Hepatocyte (in vitro differentiated cells): ENCODE data around the gene TXNRD1. TPM values are rescaled to one million over a fixed set of nuclear protein-coding genes. Genes with fewer than 3 reads are reported as not detected.

Experiments used
- DNase-seq: peaks from one replicate; pipeline ENCODE4 v3.0.0-alpha.2; 2016; ENCODE audit warnings: low spot score
- H2AFZ ChIP-seq: fragments of 200-600 bp; sonication (generic); 2 replicates; pipeline ENCODE4 v1.6.0; 2016; ENCODE audit warnings: antibody characterized with exemption, mild to moderate bottlenecking
- H3K27ac ChIP-seq: fragments of 200-600 bp; sonication (generic); 2 replicates; pipeline ENCODE4 v1.5.1; 2016; ENCODE audit warnings: mild to moderate bottlenecking
- H3K27me3 ChIP-seq: fragments of 200-600 bp; sonication (generic); 2 replicates; pipeline ENCODE4 v1.6.1; 2016
- H3K36me3 ChIP-seq: fragments of 200-600 bp; sonication (generic); replicated peaks from 2 replicates; pipeline ENCODE4 v1.5.1; 2016; ENCODE audit warnings: low read depth; ENCODE audit not compliant: insufficient read depth
- H3K4me1 ChIP-seq: fragments of 200-600 bp; sonication (generic); 2 replicates; pipeline ENCODE4 v1.5.1; 2016; ENCODE audit warnings: mild to moderate bottlenecking, moderate library complexity; ENCODE audit not compliant: insufficient read depth
- H3K4me2 ChIP-seq: fragments of 200-600 bp; sonication (generic); 2 replicates; pipeline ENCODE4 v1.6.0; 2016
- H3K4me3 ChIP-seq: fragments of 200-600 bp; sonication (generic); 2 replicates; pipeline ENCODE4 v1.5.1; 2016; ENCODE audit warnings: mild to moderate bottlenecking
- H3K79me2 ChIP-seq: fragments of 200-600 bp; sonication (generic); 2 replicates; pipeline ENCODE4 v1.6.0; 2017; ENCODE audit warnings: mild to moderate bottlenecking
- H3K9me2 ChIP-seq: fragments of 200-600 bp; sonication (generic); replicated peaks from 2 replicates; pipeline ENCODE4 v1.6.0; 2017; ENCODE audit warnings: mild to moderate bottlenecking; ENCODE audit not compliant: insufficient read depth
- H3K9me3 ChIP-seq: fragments of 200-600 bp; sonication (generic); 2 replicates; pipeline ENCODE4 v1.5.1; 2016; ENCODE audit warnings: low read depth, mild to moderate bottlenecking
- H4K20me1 ChIP-seq: fragments of 200-600 bp; sonication (generic); 2 replicates; pipeline ENCODE4 v1.6.0; 2016; ENCODE audit warnings: mild to moderate bottlenecking; ENCODE audit not compliant: insufficient read depth, poor library complexity, severe bottlenecking
- EZH2 ChIP-seq: fragments of 200-600 bp; sonication (generic); IDR thresholded peaks from 2 replicates; pipeline ENCODE4 v1.6.1; 2016; ENCODE audit warnings: antibody characterized with exemption, mild to moderate bottlenecking, borderline replicate concordance
- EZH2phosphoT487 ChIP-seq: fragments of 200-600 bp; sonication (generic); IDR thresholded peaks from one replicate; pipeline ENCODE4 v1.6.1; 2018; ENCODE audit warnings: antibody characterized with exemption, mild to moderate bottlenecking, low read depth, moderate library complexity; ENCODE audit not compliant: unreplicated experiment, severe bottlenecking
- WGBS: methylation state at CpG from one replicate; pipeline ENCODE4 v1.1.6; 2016; ENCODE audit warnings: low lambda C conversion rate; ENCODE audit errors: missing lambda C conversion rate; 5-methylcytosine and 5-hydroxymethylcytosine counted together
- polyA plus RNA-seq: library from polyadenylated mRNA; unstranded; fragments of >200 nt; fragmentation: Nextera tagmentation; extraction: Ambion mirVana; gene quantifications from 2 replicates; pipeline ENCODE4 v1.2.1, GENCODE V29; 2016
- total RNA-seq: library from RNA; depleted of rRNA; stranded (reverse); fragments of >200 nt; gene quantifications from 2 replicates; pipeline ENCODE4 v1.2.3, GENCODE V29; 2014
- TF ChIP-seq, protein P1 (sequence below): fragments of 200-600 bp; sonication (generic); IDR thresholded peaks from 2 replicates; pipeline ENCODE4 v1.5.1; 2016; ENCODE audit warnings: antibody characterized with exemption, mild to moderate bottlenecking; ENCODE audit not compliant: poor library complexity

Gene TXNRD1
- total and polyA plus RNA-seq, 2 experiments from 2014 or later, result 49.8 to 113 TPM

DNA sequence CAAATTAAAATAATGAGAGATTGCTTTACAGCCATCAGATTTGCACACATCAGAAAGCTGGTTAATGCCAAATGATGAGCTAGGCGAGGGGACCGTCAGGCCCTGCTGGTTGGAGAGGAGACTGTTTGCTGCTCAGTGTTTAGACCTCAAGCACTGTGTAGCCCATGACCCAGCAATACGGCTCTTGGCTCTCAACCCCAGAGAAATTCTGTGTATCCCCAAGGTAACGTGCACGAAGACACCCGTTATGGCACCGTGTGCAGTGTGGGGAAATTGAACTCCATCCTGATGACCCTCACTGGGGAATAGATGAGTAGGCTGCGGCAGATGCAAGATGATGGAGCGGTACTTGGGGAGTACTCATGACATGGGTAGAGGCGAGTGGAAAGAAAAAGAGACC lies 143.6 kb downstream of the TXNRD1 start:
- Histone ChIP-seq H3K4me1 (no peaks in the 10 kb centered on the region), H3K9me2 (no peaks in the 10 kb centered on the region), H3K27me3 (no peaks in the 10 kb centered on the region), H3K79me2 (no peaks in the 10 kb centered on the region), H3K9me3 (no peaks in the 10 kb centered on the region), H4K20me1 (no peaks in the 10 kb centered on the region), H3K36me3 (no peaks in the 10 kb centered on the region), H3K4me3 (no peak overlapping the region), H3K27ac (no peak overlapping the region), H3K4me2 (no peak overlapping the region), H2AFZ (no peak overlapping the region)
- WGBS, result 96% methylated on average over 10 of the region's 10 CpGs
- no peak for TF ChIP-seq EZH2
- no peak for DNase-seq

DNA sequence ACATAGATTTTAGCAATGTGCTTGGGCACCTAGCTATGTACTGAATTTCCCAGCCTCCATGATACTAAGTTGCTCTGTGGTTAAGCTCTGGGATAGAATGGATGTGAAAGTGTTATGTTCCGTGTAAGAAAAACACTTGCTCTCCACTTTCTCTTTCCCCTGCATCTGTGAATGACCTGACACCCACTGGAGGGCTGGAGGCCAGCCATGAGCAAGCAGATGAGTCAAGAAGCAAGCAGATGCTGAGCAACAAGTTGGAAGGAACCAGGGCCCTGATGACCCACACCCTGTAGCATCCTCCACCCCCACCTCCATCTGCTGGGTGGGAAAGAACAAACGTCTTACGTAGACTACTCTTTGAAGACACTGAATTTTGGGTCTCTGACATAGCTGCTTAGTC lies 144.6 kb downstream of the TXNRD1 start:
- Histone ChIP-seq H3K9me2 (no peaks in the 10 kb centered on the region), H4K20me1 (no peaks in the 10 kb centered on the region), H3K36me3 (no peaks in the 10 kb centered on the region), H2AFZ (no peak overlapping the region), H3K9me3 (no peaks in the 10 kb centered on the region), H3K4me2 (no peak overlapping the region), H3K27ac (no peak overlapping the region), H3K4me3 (no peak overlapping the region), H3K4me1 (no peaks in the 10 kb centered on the region), H3K79me2 (no peaks in the 10 kb centered on the region), H3K27me3 (no peaks in the 10 kb centered on the region)
- no peak for TF ChIP-seq EZH2
- TF ChIP-seq, protein P1, sequence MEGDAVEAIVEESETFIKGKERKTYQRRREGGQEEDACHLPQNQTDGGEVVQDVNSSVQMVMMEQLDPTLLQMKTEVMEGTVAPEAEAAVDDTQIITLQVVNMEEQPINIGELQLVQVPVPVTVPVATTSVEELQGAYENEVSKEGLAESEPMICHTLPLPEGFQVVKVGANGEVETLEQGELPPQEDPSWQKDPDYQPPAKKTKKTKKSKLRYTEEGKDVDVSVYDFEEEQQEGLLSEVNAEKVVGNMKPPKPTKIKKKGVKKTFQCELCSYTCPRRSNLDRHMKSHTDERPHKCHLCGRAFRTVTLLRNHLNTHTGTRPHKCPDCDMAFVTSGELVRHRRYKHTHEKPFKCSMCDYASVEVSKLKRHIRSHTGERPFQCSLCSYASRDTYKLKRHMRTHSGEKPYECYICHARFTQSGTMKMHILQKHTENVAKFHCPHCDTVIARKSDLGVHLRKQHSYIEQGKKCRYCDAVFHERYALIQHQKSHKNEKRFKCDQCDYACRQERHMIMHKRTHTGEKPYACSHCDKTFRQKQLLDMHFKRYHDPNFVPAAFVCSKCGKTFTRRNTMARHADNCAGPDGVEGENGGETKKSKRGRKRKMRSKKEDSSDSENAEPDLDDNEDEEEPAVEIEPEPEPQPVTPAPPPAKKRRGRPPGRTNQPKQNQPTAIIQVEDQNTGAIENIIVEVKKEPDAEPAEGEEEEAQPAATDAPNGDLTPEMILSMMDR, result no peak
- no peak for TF ChIP-seq EZH2phosphoT487
- DNase-seq, result no peak
- 100% methylated on average over 3 of the region's 3 CpGs for WGBS

DNA sequence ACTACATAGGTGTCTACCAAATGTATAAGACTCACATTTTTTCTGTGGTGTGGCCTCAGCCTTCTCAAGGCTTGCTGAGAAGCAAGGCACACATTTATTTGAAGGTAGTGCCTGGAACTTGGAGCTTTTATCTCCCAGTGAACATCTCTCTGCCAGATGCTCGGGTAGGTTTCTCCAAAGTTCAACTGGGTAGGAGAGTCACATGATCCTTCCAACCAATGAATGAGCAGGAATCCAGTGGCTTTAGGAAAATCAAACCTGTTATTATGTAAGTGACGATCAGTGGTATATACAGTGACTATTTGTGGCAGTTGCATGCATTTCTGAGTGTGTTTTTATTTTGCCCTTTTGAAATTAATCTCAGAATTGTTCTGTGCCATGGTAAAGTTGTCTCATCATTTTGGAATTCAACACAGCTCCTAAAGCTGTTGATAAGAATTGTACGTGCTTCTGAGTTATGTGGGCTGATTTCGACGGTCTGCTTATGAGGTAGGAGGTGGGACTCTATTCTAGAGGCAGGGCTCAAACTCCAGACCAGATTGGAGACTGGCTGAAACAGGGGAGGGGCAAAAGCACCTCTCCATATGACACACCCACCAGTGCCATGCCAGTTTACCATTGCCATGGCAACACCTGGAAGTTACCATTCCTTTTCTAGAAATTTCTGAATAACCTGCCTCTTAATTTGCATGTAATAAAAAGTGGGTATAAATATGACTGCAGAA lies 145.6 kb downstream of the TXNRD1 start:
- 73% methylated on average over 5 of the region's 5 CpGs for WGBS
- no peaks in the 10 kb centered on the region for H3K9me2 ChIP-seq
- no peaks in the 10 kb centered on the region for H3K79me2 ChIP-seq
- DNase-seq, result peak; percentile 46
- no peak overlapping the region for H2AFZ ChIP-seq
- no peaks in the 10 kb centered on the region for H3K9me3 ChIP-seq
- no peaks in the 10 kb centered on the region for H3K4me1 ChIP-seq
- no peaks in the 10 kb centered on the region for H4K20me1 ChIP-seq
- H3K4me3 ChIP-seq, result no peak overlapping the region
- no peaks in the 10 kb centered on the region for H3K27me3 ChIP-seq
- H3K36me3 ChIP-seq, result no peaks in the 10 kb centered on the region
- H3K27ac ChIP-seq, result no peak overlapping the region
- no peak overlapping the region for H3K4me2 ChIP-seq
- no peak for TF ChIP-seq EZH2
- TF ChIP-seq, protein P1, result no peak
- no peak for TF ChIP-seq EZH2phosphoT487

DNA sequence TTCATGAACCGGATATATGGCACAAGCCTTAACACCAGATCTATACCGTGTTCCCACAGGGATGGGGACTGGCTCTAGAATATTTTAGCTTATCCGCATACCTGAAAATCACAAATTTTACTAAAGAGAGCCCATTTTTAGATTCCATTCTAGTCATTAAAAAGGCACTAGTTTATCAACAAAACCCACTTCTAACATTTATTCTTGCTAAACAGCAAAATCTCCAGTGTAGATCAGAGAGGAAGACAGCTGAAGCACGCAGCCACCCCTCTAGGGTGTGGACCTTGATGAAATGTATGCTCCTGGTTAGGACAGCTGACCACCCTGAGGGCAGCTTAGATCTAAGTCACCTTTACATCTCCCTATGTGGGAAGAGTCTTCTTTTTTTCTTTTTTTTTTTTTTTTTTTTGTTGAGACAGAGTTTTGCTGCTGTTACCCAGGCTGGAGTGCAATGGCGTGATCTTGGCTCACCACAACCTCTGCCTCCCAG lies 150.4 kb downstream of the TXNRD1 start:
- Histone ChIP-seq H3K4me2 (no peak overlapping the region), H2AFZ (no peak overlapping the region), H3K27me3 (no peaks in the 10 kb centered on the region), H3K9me2 (no peaks in the 10 kb centered on the region), H3K36me3 (no peaks in the 10 kb centered on the region), H4K20me1 (no peaks in the 10 kb centered on the region), H3K79me2 (no peaks in the 10 kb centered on the region), H3K9me3 (peaks cover 4% of the 10 kb centered on the region), H3K27ac (no peak overlapping the region), H3K4me3 (no peak overlapping the region), H3K4me1 (no peaks in the 10 kb centered on the region)
- WGBS, result 93% methylated on average over 5 of the region's 5 CpGs
- DNase-seq, result no peak
- no peak for TF ChIP-seq EZH2phosphoT487
- TF ChIP-seq, protein P1, result no peak
- TF ChIP-seq EZH2, result no peak
